Activated naive CD4-positive, alpha-beta T cell treated with anti-CD3 and anti-CD28 coated beads, Interleukin-2, amount 50 U/mL, for 72 hours (primary cell): ENCODE data around the gene NOL8. TPM values are rescaled to one million over a fixed set of nuclear protein-coding genes. Genes with fewer than 3 reads are reported as not detected.

Experiments used
- ATAC-seq, 2 donors: fragments of 150-1000 bp; cut with Tn5 transposase; 2 replicates each; pipeline ENCODE4 v1.10.0; 2021; ENCODE audit warnings: mild to moderate bottlenecking in 2 of 2, moderate library complexity in 2 of 2
- DNase-seq, 2 donors: peaks; one replicate each; pipeline ENCODE4 v3.0.0; 2021 to 2022; ENCODE audit warnings: low spot score in 2 of 2
- H3K27ac Mint-ChIP-seq, 2 donors: one replicate each; pipeline ENCODE4 v1.8.0; 2022; ENCODE audit warnings: mild to moderate bottlenecking in 2 of 2, mixed read lengths in 2 of 2
- H3K36me3 Mint-ChIP-seq, 2 donors: one replicate each; pipeline ENCODE4 v1.8.0; 2022; ENCODE audit warnings: mixed read lengths in 2 of 2
- H3K9me3 Mint-ChIP-seq, 2 donors: one replicate each; pipeline ENCODE4 v1.8.0; 2022; ENCODE audit warnings: mixed read lengths in 2 of 2
- total RNA-seq, 2 donors: library from RNA; stranded (reverse); gene quantifications; one replicate each; pipeline ENCODE4 v1.2.3, GENCODE V29; 2022

Gene NOL8
- total RNA-seq, 2 donors from 2014 or later = 64.2 to 66.9 TPM

DNA sequence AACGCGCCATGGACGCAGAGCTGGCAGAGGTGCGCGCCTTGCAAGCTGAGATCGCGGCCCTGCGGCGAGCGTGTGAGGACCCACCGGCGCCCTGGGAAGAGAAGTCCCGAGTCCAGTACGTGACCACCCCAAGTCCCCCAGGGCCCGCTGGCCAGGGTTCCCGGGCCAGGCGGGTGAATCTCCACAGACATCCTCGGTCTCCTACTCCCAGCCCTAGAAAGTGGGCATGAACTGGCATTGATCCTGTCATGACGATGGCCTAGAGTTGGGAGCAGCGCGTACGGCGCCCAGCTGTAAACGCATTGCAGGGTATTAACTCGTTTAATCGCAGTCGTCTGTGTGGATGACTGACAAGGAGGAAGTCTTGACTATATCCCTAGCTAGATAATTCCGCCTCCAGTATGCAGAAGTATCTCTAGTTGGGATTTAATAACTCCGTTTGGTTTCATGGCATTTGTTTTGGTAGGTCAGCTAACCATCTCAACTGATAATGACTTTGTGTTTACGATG, 896 bp upstream of the NOL8 start:
- ATAC-seq = peak in 1 of 2 donors; percentile 3
- Mint-ChIP-seq H3K36me3 (peaks cover 16 to 20% of the 10 kb centered on the region in 2 donors), H3K9me3 (no peaks in the 10 kb centered on the region), H3K27ac (peak overlapping the region; percentile 89 to 96)
- DNase-seq = no peak

DNA sequence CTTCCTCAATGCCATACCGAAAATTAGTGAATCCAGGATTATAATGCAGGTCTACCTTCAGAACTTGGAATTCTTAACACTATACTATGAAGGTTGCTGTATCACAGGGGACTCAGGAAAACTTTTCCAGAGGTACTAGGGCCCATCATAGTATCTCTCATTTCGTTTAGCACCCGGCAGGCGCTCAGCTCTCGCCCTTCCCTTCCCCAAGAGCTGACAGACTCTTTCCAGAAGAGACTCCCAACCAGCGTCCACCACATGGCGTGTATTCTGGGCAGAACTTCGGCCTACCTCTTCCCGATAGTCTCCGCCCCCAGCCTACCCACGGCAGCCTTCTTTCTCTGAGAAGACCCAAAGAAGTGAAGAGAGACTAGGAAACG, 271 bp downstream of the NOL8 start:
- Mint-ChIP-seq H3K27ac (peak overlapping the region; percentile 96 to 100), H3K36me3 (peaks cover 21 to 23% of the 10 kb centered on the region in 2 donors), H3K9me3 (no peaks in the 10 kb centered on the region)
- DNase-seq = no peak
- peak; percentile 32 to 47 for ATAC-seq

DNA sequence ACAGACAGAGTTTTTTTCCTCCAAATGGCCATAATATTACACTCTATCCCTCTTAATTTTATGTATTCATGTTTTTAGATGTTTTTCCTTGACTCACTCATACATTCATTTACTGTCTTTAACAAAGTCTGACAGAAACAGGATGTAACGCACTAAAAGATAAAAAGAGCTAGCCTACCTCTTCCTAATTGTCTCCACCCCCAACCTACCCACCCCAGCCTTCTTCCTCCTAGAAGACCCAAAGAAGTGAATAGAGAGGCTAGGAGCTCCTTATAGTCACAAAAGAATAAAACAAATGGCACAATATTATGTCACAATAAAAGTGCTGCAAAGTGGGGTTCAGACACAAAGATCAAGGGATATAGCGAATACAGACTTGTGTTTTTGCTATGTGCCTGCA, 719 bp downstream of the NOL8 start:
- H3K9me3 Mint-ChIP-seq = no peaks in the 10 kb centered on the region
- ATAC-seq (no peak), DNase-seq (no peak)
- H3K36me3 Mint-ChIP-seq = peaks cover 21 to 24% of the 10 kb centered on the region in 2 donors
- peak overlapping the region; percentile 96 to 100 for H3K27ac Mint-ChIP-seq

DNA sequence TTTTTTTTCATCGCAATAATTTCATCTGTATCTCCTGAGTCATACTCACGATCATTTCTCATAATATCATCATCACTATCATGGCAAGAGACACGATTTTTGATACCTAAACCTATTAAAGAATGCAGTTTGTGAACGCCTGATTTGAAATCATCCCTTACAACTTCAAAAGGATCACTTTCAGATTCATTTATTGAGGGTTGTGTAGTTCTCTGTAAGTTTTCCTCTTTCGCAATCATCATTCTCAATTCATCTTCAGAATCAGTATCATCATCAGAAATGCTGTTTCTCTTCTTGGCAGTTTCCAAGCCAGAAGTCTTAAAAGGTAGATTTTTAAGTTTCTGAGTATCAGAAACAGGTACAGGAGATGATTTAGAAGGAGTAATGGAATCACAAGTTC, 9.7 kb downstream of the NOL8 start:
- peak; percentile 22 to 66 for ATAC-seq
- Mint-ChIP-seq H3K27ac (peak overlapping the region in 1 of 2 donors; percentile 56), H3K36me3 (peaks cover 36 to 42% of the 10 kb centered on the region in 2 donors)

DNA sequence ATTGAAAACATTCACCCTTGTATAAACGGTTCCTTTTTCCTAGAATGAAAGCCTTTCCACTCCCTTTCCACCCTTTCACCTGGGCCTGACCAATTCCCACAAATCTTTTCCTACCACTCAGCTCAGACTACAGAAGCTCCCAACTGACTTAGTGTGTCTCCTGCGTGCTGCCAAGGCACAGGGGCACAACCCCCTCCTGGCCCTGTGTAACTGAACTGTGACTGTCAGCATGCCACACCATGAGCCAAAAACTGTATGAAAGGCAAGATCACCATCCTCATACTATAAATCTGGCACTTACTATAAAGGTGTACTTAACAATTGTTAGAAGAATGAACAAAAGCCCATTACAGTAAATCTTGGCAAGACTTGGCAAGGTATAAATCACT, 11.5 kb downstream of the NOL8 start:
- Mint-ChIP-seq H3K9me3 (no peaks in the 10 kb centered on the region), H3K36me3 (peaks cover 36 to 51% of the 10 kb centered on the region in 2 donors), H3K27ac (peak overlapping the region; percentile 73 to 90)
- ATAC-seq = no peak
- DNase-seq = no peak

More for the DNA sequence above, 9.7 kb downstream of the NOL8 start:
- no peaks in the 10 kb centered on the region for H3K9me3 Mint-ChIP-seq
- DNase-seq = no peak

DNA sequence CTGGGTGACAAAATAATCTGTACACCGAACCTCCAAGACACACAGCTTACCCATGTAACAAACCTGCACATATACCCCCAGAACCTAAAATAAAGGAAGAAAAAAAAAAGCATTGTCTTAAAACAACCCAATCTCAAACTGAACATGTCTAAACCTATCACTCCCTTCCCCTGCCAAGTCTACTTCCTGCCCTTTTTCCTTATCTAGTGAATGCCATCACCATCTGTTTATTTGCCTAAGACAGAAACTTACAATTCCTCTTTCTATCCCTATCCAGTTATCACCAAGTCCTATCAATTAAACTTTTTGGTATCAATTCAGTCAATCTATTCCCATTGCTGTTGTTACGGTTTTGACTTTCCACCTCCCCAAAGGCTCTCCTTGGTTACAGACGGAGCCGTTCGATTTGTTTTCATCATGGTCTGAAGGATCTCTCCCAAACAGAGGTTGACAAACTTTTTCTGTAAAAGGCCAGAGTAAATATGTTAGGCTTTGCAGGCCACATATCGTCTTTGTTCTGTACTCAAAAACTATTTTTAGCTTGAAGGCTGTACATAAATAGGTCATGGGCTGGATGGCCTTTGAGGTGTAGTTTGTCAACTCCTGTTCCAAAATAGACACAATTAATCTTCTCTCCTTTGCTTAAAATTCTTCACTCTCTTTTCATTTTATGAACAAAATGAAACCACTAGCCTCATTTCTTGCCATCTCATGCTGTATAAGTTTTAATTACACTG, 12.1 kb downstream of the NOL8 start:
- no peak for DNase-seq
- Mint-ChIP-seq H3K27ac (peak overlapping the region; percentile 73 to 90), H3K9me3 (no peaks in the 10 kb centered on the region), H3K36me3 (peaks cover 33 to 53% of the 10 kb centered on the region in 2 donors)
- ATAC-seq = no peak

DNA sequence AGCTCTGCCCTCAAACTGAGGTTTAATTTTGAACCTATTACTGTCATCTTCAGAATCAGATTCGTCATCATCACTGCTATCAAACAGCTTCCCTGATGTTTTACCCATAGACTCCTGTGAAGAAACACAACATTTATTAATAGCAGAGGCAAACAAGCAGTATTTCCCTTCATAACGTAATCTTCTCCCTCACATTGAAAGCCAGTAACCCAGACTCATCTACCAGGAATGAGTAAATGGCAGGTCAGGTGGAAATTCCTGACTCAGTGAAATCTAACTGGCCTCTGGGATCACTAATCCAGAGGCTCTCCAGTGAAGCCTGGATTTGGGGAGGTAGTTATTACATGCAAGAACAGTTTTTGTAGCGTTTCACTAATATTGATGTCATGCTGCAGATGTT, 14.6 kb downstream of the NOL8 start:
- Mint-ChIP-seq H3K9me3 (no peaks in the 10 kb centered on the region), H3K36me3 (peaks cover 34 to 39% of the 10 kb centered on the region in 2 donors), H3K27ac (no peak overlapping the region)
- ATAC-seq (no peak), DNase-seq (no peak)

DNA sequence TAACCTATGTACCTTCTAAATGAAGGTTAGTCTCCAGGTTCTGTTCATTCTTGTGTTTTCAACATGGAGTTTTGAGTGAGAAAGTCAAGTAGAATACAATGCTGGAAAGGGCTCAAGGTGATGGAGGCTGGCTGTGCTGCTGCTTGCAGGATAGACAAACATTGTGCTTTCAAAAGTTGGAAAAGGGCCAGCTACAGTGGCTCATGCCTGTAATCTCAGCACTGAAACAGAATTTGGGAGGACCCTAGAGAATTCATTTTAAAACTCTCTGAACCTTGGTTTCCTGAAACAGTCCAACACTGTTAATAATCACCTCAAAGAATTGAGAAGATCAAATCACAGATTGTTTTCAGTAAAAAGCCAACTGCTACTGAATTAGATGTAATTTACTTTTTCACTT, 16.3 kb downstream of the NOL8 start:
- no peak for ATAC-seq
- Mint-ChIP-seq H3K27ac (peak overlapping the region in 1 of 2 donors; percentile 39), H3K9me3 (no peaks in the 10 kb centered on the region), H3K36me3 (peaks cover 30 to 33% of the 10 kb centered on the region in 2 donors)
- DNase-seq = no peak

DNA sequence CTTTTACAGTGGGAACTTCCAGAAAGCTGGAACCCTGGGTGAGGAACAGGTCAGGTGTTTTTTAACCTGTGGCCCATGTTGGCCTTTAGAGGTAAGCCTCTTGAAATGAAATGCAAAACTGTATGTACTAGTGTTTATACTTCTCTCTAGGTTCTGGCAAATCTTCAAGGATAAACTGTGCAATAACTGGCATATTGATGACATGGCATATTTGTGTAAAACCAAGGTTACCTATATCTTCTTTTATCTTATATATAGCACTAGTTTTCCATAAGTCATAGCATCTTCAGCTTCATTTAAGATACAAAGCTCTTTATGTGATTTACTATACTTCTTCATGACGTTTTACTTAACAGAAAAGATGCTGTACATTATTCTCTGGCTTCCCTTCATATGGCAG, 24.2 kb downstream of the NOL8 start:
- Mint-ChIP-seq H3K27ac (no peak overlapping the region), H3K9me3 (no peaks in the 10 kb centered on the region), H3K36me3 (peaks cover 15 to 16% of the 10 kb centered on the region in 2 donors)
- ATAC-seq (no peak), DNase-seq (no peak)

DNA sequence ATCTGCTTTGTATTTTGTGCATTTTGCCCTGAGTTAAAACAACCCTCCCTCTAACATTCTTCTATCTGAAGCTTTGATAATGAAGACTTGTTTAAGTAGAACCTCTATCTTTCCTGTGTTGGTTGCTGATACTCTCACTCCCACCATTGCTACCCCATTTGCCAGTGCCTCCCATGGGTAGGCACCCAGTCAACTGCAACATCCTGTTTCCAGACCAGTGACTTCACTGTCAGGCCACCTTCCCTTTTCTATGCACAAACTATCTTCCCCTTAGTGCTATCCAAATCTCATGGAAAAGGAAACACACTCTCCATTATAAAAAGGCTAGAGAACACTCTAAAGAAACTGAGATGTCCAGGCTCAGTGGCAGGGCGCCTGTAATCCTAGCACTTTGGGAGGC, 26.0 kb downstream of the NOL8 start:
- ATAC-seq (no peak), DNase-seq (no peak)
- peaks cover 5 to 16% of the 10 kb centered on the region in 2 donors for H3K36me3 Mint-ChIP-seq
- no peaks in the 10 kb centered on the region for H3K9me3 Mint-ChIP-seq
- H3K27ac Mint-ChIP-seq = peak overlapping the region in 1 of 2 donors; percentile 4

DNA sequence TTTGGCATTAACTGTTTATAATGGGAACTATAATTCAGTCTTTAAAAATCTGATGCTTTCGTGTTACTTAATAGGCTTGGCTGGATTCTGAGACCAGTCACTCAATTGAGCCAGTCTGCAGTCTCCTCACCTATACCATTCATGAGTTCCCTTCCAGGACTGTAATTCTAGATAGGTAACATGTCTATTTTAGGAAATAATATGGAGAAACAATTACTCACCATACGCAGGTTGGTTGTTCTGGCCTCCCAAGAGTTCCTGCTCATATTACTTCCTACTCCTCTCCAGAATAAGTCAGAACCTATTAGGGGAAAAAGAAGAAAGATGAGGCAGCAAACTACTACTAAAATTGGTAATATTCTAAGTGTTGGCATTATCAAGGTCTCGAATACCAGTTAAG, 27.1 kb downstream of the NOL8 start:
- peaks cover 16 to 27% of the 10 kb centered on the region in 2 donors for H3K36me3 Mint-ChIP-seq
- peak overlapping the region in 1 of 2 donors; percentile 54 for H3K27ac Mint-ChIP-seq
- no peak for ATAC-seq

DNA sequence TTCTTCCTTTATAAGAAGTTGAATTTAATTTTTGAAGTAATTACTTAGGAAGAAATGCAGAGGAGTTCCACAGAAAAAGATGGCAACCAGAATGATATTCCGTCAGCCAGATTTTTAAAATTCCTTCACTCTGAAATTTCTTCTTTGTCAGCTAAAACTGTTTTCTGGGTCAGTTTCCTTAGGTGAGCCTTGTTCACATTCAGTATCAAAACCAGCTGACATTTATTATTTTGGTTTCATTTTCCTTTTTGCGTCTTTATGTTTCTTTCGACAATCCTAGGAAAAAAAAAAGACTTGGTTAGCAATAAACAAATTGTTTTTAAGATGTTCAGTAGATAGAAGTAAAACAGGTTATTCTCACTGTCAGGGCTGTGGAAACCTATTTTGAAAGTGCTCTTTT, 27.5 kb downstream of the NOL8 start:
- Mint-ChIP-seq H3K36me3 (peaks cover 20 to 31% of the 10 kb centered on the region in 2 donors), H3K9me3 (no peaks in the 10 kb centered on the region), H3K27ac (peak overlapping the region; percentile 54 to 82)
- DNase-seq = no peak
- ATAC-seq = no peak

More for the DNA sequence above, 27.1 kb downstream of the NOL8 start:
- no peak for DNase-seq
- no peaks in the 10 kb centered on the region for H3K9me3 Mint-ChIP-seq

DNA sequence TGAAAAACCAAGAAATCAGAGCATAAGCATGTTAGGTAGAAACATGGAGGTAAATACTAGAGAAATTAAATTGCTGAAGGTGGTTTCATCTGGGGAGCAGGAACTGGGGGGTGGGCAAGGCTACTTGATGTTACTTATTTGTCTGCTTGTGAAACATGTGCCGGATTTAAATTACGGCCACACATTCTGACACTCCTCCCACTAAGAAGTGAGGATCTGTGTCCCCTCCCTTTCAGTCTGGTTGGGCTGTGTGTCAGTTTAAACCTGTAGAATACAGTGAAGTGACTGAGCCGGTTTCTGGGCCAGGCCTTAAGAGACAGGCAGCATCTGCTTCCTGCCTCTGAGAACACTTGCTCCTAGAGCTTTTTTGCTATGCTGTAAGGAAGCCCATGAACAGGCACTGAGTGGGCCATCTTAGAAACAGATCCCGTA, 29.3 kb downstream of the NOL8 start:
- ATAC-seq (no peak), DNase-seq (no peak)
- H3K9me3 Mint-ChIP-seq = no peaks in the 10 kb centered on the region
- no peak overlapping the region for H3K27ac Mint-ChIP-seq
- peaks cover 29 to 45% of the 10 kb centered on the region in 2 donors for H3K36me3 Mint-ChIP-seq

DNA sequence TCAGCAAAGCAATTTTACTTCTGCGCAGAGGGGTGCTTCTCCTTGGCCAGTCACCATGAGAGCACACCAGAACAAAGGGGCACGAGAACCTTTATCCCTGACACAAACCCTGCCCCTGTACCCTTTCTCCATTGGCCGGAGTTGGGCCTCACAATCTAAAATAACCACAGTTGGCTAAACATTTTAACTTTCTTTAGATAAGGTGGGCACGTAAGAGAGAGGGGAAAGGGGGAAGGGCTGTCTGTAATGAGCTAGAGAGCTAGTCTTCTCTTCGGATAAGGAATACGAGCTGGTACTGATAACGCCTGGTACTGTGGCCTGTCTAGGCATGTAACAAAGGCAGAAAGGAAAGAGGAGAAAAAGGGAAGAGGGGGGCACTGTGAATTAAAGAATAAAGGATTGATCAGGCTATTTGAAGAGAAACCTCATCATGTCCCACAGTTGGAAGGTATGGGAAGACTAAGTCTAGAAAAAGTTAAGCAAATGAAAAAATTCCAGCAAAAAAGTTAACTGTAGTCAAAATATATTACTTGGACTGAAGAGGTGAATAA, 29.8 kb downstream of the NOL8 start:
- Mint-ChIP-seq H3K9me3 (no peaks in the 10 kb centered on the region), H3K36me3 (peaks cover 30 to 50% of the 10 kb centered on the region in 2 donors), H3K27ac (no peak overlapping the region)
- ATAC-seq (no peak), DNase-seq (no peak)

DNA sequence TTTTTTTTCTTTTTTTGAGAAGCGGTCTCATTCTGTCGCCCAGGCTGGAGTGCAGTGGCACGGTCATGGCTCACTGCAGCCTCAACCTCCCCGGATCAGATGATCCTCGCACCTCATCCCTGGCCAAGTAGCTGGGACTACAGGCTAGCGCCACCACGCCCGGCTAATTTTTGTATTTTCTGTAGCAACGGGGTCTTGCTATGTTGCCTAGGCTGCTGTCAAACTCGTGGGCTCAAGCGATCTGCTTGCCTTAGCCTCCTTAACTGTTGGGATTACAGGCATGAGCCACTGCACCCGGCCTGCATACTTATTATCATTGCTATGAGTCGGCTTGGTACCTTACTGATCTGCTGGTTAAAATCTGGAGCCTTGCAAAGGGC, 30.9 kb downstream of the NOL8 start:
- peak in 1 of 2 donors; percentile 20 for DNase-seq
- peaks cover 30 to 59% of the 10 kb centered on the region in 2 donors for H3K36me3 Mint-ChIP-seq
- no peak for ATAC-seq
- peak overlapping the region; percentile 97 to 100 for H3K27ac Mint-ChIP-seq
- no peaks in the 10 kb centered on the region for H3K9me3 Mint-ChIP-seq

DNA sequence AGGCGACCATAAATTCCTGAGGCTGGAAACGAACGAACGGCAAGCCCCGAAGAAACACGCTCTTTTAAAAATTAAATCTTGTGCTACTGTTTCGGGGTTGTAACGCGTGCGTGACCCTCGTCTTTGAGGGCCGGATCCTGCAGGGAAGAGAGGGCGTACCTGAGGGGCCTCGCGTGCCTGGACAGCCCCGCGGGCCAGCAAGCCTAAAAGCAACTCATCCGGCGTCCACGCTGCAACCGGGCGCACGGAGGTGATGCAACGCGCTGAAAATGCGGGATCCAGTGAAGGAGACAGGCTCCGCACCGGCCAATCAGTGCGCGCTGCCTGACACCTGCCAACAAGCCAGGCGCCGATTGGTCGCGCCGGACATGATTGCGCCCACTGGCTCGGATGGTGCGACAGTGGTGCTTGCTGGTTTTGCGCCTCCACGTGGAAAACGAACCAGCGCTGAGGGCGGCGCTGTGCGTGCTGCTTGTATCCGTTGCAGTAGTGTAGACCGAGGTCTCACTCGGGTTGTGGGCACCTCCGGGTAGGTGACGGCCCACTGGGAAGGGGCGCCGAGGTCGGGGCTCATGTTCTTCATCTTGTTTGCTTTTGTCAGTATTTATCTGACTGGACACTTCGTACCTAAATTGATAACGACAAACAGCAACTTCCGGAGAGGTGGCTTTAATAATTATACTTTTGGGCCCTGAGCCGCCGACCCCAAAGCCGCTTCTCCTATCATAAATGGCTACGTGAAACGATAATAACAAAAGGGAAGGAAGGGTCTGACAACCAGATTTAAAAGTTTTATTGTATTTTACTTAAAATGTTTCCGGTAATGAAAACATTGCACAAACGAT, 31.5 kb downstream of the NOL8 start, which contains the start of gene IARS1:
Gene IARS1, minus strand, starts transcription at position 246 of the 845 bp plus-strand sequence. CDS start 4,278 bp downstream, outside the sequence.
- DNase-seq (peak; percentile 100), ATAC-seq (peak; percentile 94 to 98)
- H3K9me3 Mint-ChIP-seq = no peaks in the 10 kb centered on the region
- peak within 1 kb of the TSS; percentile 97 to 100 for H3K27ac Mint-ChIP-seq
- peaks cover 30 to 54% of the 10 kb centered on the region in 2 donors for H3K36me3 Mint-ChIP-seq

DNA sequence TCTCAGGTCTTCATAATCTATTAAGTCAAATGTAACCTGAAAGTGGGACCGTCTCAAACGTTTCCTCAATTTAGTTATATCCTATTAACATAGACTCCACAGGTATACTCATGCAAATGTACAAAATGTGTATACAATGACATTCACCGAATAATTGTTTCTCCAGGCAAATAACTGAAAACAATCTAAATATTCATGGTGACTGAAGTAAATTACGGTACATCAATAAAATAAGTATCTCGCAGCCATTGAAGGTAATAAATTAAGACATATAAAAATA, 32.1 kb downstream of the NOL8 start:
- no peaks in the 10 kb centered on the region for H3K9me3 Mint-ChIP-seq
- no peak for DNase-seq
- H3K36me3 Mint-ChIP-seq = peaks cover 35 to 54% of the 10 kb centered on the region in 2 donors
- H3K27ac Mint-ChIP-seq = peak overlapping the region; percentile 97 to 100
- no peak for ATAC-seq
